Fibroblast of mammary gland (primary cell): ENCODE data around the gene SCUBE2.

Experiments used
- DNase-seq: peaks from one replicate; pipeline ENCODE4 v3.0.0-alpha.2; 2010; ENCODE audit warnings: low read depth
- H3K4me3 ChIP-seq: 2 replicates; pipeline ENCODE4 v1.5.1; 2011; ENCODE audit warnings: low read depth, mild to moderate bottlenecking, low read length, moderate library complexity; ENCODE audit not compliant: control insufficient read depth
- TF ChIP-seq, protein P1 (sequence below): conservative IDR thresholded peaks from 2 replicates; pipeline ENCODE4 v1.5.1; 2011; ENCODE audit warnings: low read depth, low read length, inconsistent platforms; ENCODE audit not compliant: control insufficient read depth, insufficient read depth

Gene SCUBE2

DNA sequence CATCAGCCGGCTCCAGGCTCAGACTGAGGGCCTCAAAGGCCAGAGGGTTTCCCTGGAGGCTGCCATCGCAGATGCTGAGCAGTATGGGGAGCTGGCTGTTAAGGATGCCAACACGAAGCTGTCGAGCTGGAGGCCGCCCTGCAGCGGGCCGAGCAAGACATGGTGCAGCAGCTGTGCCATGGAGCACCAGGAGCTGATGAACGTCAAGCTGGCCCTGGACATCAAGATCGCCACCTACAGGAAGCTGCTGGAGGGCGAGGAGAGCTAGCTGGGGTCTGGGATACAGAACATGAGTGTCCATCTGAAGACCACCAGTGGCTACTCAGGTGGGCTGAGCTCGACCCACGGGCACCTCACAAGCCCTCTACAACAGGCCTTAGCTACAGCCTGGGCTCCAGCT, 4.0 kb upstream of the SCUBE2 start:
- no peak for DNase-seq
- H3K4me3 ChIP-seq: no peak overlapping the region
- TF ChIP-seq, protein P1, sequence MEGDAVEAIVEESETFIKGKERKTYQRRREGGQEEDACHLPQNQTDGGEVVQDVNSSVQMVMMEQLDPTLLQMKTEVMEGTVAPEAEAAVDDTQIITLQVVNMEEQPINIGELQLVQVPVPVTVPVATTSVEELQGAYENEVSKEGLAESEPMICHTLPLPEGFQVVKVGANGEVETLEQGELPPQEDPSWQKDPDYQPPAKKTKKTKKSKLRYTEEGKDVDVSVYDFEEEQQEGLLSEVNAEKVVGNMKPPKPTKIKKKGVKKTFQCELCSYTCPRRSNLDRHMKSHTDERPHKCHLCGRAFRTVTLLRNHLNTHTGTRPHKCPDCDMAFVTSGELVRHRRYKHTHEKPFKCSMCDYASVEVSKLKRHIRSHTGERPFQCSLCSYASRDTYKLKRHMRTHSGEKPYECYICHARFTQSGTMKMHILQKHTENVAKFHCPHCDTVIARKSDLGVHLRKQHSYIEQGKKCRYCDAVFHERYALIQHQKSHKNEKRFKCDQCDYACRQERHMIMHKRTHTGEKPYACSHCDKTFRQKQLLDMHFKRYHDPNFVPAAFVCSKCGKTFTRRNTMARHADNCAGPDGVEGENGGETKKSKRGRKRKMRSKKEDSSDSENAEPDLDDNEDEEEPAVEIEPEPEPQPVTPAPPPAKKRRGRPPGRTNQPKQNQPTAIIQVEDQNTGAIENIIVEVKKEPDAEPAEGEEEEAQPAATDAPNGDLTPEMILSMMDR: no peak

DNA sequence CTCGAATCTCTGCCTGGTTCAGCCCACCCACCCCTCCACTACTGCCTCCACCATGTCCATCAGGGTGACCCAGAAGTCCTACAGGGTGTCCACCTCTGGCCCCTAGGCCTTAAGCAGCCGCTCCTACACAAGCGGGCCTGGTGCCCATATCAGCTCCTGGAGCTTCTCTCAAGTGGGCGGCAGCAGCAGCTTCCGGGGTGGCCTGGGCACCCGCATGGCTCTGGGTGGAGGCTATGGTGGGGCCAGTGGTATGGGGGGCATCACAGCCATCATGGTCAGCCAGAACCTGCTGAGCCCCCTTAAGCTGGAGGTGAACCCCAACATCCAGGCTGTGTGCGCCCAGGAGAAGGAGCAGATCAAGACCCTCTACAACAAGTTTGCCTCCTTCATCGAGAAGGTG, 3.0 kb upstream of the SCUBE2 start:
- H3K4me3 ChIP-seq: no peak overlapping the region
- TF ChIP-seq, protein P1: no peak
- no peak for DNase-seq

DNA sequence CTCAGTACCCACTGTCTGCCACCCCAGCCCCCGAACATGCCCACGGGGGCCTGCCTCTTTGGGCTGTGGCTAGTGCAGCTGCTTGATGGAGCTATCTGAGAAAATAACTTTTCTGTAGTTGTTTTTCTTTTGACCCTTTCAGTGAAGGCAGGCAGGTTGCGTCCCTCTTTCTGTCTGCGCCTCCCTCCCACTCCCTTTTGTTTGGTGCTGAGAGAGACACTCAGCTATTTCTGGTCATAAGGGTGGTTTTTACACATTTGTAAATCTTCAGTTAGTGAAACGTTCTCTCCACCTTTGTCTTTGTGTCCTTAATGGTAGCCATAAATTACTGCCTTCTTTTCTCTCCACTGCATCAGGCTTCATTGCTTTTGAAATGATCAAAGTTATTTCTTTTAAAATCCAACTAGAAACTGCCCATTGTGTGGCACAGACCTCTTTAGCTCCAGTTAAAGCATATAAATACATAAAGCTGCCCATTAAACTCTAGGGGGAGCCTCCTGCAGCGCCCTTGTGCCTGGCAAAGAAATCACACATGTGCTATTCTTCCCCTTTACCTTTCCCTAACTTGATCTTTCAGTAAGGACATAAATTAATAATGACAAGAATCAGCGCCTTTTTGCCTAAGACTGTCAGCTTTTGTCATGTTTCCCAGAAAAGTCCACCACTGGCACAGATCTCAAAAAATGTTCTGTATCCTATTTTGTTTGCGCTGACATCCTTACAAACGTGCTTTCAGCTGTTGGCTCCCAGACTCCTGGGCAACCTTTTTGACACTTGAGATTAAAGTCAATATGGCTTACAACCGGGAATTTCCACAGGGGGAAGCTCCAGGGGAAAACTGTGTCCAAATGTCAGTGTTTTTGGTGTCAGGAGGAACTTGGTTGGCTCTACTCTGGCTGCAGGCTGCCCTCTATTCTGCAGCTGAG, 1.7 kb upstream of the SCUBE2 start:
- TF ChIP-seq, protein P1: peak; percentile 30
- DNase-seq: peak; percentile 11

DNA sequence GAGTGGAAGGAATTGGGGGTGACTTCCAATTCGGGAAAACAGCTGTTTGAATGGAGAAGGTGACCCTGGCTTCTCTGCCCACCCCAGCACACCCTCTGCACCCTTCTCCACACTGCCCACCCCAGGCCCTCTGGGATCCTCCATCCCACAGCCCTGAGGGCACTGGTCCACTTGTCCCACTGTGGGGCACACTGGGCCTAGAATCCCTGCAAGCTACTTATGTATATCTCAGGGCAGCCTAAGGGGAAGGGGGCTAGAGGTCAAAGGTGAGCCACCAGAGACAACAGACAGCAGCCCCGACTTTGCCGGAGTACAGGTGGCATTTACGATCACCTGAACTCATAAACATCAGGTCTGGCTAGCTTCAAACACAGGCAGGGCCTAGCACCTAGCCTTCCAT, 673 bp upstream of the SCUBE2 start:
- no peak overlapping the region for H3K4me3 ChIP-seq
- DNase-seq: no peak
- TF ChIP-seq, protein P1: no peak

More for the DNA sequence above, 1.7 kb upstream of the SCUBE2 start:
- no peak overlapping the region for H3K4me3 ChIP-seq

DNA sequence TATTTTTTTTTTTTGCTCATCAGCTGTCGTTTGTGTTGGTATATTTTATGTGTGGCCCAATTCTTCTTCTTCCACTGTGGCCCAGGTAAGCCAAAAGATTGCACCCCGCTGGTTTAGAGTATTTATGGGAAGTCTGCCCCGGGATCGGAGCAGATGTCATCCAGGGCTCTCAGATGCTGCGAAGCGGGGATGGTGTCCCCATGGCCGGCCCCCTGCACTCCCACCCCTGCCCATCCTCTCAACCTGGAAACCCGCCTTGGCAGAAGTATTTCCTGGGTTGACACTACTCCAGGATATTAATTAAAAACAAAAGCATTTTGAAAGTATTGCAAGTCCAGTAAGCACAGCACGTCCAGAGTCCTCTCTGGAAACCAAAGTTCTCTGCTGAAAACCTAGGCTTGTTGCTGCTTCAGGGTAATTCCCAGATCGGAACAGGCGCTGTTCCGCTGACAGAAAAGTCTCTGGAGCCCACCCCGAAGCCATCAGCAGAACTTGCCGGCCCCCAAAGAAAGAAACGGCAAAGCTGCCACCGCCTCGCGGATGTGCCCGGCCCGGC, 833 bp downstream of the SCUBE2 start:
- DNase-seq: no peak
- TF ChIP-seq, protein P1: no peak
- peak overlapping the region; percentile 21 for H3K4me3 ChIP-seq

DNA sequence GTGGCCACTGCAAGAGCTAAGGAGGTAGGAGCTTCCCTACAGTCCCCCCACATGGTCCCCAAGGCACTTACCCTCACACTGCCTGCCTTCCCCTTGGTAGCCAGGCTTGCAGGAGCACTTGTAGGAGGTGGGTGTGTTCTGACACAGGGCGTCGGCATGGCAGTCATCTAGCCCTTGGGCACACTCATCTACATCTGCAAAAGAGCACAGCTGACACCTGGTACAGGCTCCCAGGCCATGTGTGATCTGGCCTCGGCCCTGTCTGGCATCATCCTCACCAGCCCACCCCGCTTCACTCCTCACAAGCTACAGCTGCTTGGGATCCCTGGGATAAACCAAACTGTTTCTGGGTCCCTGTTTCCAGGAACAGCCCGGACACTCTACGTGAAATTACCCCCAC, 1.8 kb downstream of the SCUBE2 start:
- TF ChIP-seq, protein P1: no peak
- no peak overlapping the region for H3K4me3 ChIP-seq
- DNase-seq: no peak
